Activated CD8-positive, alpha-beta memory T cell treated with anti-CD3 and anti-CD28 coated beads, Interleukin-2, amount 50 U/mL, for 4 hours (primary cell): ENCODE measurements around the gene SPTBN4.
"Not testable (repeated sequence)": the region's sequence is repeated elsewhere in the genome, so short reads cannot be mapped to it uniquely, and the experiment has no call there.

Experiments
- DNase-seq: peaks from one replicate; pipeline ENCODE4 v3.0.0-alpha.2; 2020

Gene SPTBN4

GRCh38 chr19:40510526-40511115 is 43.8 kb downstream of the SPTBN4 start:
- DNase-seq = no peak

DNA sequence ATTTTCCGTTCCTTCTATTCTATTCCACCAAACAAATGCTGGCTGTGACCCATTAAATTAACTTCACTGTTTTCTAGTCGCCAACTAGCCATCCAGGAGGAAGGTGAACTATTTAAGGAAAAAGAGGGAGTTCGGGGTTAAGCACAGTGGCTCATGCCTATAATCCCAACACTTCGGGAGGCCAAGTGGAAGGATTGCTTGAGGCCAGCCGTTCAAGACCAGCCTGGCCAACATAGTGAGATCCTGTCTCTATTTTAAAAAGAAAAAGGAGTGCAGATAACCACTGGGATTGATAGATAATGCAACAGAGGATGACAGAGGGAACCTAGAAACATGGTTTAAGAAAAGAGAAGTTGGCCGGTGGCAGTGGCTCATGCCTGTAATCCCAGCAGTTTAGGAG is 44.7 kb downstream of the SPTBN4 start:
- no peak for DNase-seq

GRCh38 chr19:40512110-40512472 is 45.3 kb downstream of the SPTBN4 start:
- DNase-seq = no peak

DNA sequence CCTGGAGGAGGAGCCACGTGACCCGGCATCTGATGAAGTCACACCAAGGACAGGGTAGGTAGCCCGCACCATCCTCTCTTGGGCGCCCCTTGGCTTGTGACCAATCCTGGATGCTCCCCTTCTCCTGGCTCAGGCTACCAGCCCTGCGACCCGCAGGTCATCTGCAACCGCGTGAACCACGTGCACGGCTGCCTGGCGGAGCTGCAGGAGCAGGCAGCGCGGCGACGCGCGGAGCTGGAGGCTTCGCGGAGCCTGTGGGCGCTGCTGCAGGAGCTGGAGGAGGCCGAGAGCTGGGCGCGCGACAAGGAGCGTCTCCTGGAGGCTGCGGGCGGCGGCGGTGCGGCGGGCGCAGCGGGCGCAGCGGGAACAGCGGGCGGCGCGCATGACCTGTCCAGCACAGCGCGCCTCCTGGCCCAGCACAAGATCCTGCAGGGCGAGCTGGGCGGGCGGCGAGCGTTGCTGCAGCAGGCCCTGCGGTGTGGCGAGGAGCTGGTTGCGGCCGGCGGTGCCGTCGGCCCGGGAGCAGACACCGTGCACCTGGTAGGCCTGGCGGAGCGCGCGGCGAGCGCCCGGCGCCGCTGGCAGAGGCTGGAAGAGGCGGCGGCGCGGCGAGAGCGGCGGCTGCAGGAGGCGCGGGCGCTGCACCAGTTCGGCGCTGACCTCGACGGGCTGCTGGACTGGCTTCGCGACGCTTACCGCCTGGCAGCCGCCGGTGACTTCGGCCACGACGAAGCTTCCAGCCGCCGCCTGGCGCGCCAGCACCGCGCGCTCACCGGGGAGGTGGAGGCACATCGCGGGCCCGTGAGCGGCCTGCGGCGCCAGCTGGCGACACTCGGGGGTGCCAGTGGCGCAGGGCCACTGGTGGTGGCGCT is 45.9 kb downstream of the SPTBN4 start:
- DNase-seq = no peak

- DNase-seq = no peak
These were observed 46.5 kb downstream of the SPTBN4 start for GRCh38 chr19:40513345-40513678.

DNA sequence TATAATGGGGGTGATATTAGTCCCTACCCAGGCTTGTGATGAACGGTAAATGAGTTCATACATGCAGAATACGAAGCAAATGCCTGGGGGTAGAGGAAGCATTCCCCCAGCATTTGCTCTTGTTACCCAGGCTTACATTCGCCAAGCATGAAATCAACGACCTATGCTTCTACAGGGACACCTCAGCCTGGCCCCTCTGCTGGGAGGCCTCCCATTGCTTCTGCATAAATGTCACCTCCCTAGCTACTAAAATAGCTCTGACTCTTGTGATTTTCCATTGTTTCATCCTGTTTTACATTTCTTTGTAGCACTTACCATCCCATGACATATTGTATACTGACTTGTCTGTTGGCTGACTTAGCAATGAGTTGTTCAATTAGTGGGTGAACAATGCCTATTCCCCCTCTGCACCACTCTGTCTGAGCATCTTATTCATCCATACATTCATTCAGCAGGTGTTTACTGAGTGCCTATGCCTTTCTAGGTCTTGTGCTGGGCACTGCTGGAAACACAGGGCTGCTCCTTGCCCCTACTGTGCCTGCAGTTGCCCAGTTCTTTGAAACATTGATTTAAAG is 47.0 kb downstream of the SPTBN4 start:
- no peak for DNase-seq

DNA sequence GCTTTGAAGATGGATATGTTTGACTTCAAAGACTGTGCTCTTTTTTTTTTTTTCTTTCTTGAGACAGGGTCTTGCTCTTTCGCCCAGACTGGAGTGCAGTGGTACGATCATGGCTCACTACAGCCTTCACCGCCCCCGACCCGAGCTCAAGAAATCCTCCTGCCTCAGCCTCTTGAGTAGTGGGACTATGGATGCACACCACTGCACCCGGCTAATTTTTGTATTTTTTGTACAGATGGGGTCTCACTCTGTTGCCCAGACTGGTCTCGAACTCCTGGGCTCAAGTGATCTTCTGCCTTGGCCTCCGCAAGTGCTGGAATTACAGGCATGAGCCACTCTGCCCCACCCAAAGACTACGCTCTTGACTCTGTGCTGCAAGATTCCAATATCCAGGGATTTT is 50.4 kb downstream of the SPTBN4 start:
- no peak for DNase-seq

DNA sequence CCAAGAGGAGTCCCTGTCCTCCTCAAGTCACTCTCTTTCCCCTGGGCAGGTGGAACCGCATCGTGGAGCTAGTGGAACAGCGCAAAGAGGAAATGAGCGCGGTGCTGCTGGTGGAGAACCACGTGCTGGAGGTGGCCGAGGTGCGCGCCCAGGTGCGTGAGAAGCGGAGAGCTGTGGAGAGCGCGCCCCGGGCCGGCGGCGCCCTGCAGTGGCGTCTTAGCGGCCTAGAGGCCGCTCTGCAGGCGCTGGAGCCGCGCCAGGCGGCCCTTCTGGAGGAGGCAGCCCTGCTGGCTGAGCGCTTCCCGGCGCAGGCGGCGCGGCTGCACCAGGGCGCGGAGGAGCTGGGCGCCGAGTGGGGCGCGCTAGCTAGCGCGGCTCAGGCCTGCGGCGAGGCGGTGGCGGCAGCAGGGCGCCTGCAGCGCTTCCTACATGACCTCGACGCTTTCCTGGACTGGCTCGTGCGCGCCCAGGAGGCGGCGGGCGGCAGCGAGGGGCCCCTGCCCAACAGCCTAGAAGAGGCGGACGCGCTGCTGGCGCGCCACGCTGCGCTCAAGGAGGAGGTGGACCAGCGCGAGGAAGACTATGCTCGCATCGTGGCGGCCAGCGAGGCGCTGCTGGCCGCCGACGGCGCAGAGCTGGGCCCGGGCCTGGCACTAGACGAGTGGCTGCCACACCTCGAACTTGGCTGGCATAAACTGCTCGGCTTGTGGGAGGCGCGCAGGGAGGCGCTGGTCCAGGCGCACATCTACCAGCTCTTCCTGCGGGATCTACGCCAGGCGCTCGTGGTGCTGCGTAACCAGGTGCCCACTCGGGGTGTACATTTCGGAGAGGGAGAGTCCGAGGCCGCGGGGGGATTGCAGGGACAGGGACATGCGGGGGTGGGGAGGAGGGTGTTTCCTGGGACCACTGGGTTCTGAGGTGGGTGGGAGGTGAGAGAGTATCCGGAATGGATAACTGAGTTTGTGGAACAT is 52.8 kb downstream of the SPTBN4 start:
- DNase-seq = no peak

DNA sequence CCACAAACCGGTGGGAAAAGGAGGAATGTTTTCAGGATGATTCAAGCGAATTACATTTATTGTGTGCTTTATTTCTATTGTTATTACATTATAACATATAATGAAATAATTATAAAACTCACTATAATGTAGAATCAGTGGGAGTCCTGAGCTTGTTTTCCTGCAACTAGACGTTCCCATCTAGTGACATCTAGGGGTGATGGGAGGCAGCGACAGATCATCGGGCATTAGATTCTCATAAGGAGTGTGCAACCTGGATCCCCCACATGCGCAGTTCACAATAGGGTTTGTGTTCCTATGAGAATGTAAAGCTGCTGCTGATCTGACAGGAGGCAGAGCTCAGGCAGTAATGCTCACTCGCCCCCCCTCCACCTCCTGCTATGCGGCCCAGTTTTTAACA is 54.5 kb downstream of the SPTBN4 start:
- no peak for DNase-seq

- not testable (repeated sequence) for DNase-seq
These were observed 55.1 kb downstream of the SPTBN4 start for GRCh38 chr19:40521900-40522299.

DNA sequence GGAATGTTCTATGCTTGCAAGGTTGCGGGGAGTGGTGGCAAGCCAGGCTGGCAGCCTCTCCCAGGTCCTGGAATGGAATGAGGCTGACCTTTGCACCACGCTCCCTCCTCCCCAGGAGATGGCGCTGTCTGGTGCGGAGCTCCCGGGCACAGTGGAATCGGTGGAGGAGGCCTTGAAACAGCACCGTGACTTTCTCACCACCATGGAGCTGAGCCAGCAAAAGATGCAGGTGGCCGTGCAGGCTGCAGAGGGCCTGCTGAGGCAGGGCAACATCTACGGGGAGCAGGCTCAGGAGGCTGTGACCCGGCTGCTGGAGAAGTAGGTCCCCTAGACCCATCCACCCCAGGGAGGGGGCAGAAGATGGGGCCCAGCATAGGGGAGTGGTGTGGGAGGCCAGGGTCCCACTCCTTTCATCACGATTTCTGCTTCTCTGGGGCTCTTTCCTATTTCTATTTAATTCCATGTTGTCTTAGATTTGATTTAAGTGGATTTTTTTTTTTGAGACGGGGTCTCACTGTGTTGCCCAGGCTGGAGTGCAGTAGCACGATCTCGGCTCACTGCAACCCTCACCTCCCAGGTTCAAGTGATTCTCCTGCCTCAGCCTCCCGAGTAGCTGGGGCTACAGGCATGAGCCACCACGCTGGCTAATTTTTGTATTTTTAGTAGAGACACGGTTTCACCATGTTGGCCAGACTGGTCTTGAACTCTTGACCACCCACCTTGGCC is 56.7 kb downstream of the SPTBN4 start:
- peak; percentile 31 for DNase-seq

- no peak for DNase-seq
These were observed 57.3 kb downstream of the SPTBN4 start for GRCh38 chr19:40524133-40524549.

GRCh38 chr19:40524655-40525054 is 57.9 kb downstream of the SPTBN4 start:
- DNase-seq = no peak

GRCh38 chr19:40525234-40526051 is 58.6 kb downstream of the SPTBN4 start:
- DNase-seq = no peak

DNA sequence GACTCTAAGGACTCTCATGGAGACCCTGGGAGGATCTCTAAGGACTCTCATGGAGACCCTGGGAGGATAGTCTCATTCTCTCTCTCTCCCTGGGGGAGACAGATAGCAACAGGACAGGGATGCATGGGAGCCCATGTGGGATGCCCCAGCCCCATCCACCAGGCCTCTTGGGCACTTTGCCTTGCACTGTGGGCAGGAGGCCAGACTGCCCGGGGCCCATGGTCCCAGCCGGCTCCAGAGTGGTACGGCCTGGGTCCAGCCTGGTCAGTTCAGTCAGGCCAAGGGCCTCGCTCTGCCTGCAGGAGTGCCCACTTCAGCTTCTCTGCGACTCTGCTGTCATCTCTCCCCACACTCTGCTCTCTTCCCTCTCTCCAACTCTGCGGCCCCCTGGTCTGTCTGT is 61.3 kb downstream of the SPTBN4 start:
- no peak for DNase-seq

- DNase-seq = no peak
These were observed 61.8 kb downstream of the SPTBN4 start for GRCh38 chr19:40528533-40529092.

GRCh38 chr19:40529093-40529954 is 62.5 kb downstream of the SPTBN4 start:
- peak; percentile 89 for DNase-seq

DNA sequence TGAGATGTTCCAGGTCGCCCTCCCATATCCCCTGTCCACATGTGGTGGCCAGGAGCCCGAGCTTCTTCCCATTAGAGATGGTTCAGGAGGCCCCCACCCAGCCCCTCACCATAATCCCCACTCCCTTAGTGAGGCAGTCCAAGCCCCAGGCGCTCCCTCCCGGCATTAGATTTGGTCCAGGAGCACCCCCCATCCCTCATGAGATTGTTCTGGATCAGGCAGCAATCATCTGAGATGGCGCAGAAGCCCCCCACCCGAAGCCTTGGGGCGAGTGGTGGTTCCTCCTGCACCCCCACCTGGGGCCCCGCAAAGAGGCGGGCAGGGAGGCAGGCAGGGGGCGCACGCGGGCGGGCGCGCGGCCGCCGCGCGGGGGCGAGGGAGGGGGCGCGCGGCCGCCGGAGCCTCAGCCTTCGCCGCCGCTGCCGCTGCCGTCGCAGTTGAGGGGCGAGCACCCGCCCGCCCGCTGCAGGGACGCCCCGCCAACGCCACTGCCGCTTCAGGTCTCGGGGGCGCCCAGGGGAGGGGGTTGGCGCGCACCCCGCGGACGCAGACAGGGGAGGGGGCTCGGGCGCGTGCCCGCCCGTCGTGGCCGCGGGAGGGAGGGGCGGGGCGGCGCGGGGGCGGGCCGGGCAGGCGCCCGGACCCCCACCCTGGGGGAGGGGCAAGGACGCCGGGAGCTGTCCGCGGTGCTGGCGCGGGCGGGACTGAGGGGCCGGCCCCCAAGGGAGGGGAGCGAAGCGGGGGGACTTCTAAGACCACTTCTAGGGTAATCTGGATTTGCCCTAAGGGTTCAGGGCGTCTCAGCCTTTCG is 63.5 kb downstream of the SPTBN4 start:
- no peak for DNase-seq

DNA sequence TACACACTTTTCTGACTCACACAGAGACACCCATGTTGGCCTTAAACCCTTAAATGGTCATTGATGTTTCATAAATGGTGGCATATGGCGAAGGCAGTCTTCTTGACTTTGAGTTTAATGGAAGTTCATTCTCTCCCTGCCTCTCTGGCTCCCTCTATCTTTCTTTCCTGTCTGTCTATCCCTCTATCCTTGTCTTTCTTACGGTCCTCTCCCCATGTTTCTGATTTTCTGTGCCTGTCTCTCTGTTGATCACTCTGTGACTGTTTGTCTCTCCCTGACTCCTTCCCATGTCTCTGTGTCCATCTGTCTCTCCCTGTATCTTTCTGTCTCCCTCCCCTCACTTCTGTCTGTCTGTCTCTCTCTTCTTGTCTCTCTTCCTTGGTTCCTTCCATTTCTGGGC is 66.7 kb downstream of the SPTBN4 start:
- DNase-seq = no peak
